SK-N-MC (cell line): ENCODE results near the gene TMIGD1.
"Not testable (repeated sequence)": the region's sequence is repeated elsewhere in the genome, so short reads cannot be mapped to it uniquely, and the experiment has no call there.

ENCODE experiments used
- DNase-seq: peaks from one replicate; pipeline ENCODE4 v3.0.0-alpha.2; 2011; ENCODE audit warnings: low read depth, low spot score
- H3K27ac ChIP-seq: fragments of 200-600 bp; sonication (generic); 2 replicates; pipeline ENCODE4 v1.5.1; 2016; ENCODE audit warnings: mixed run types
- H3K36me3 ChIP-seq: fragments of 200-600 bp; sonication (generic); 2 replicates; pipeline ENCODE4 v1.6.1; 2017; ENCODE audit warnings: antibody characterized with exemption, low read length, mixed read lengths; ENCODE audit not compliant: insufficient read depth
- H3K4me3 ChIP-seq: fragments of 200-600 bp; sonication (generic); 2 replicates; pipeline ENCODE4 v1.5.1; 2016
- H3K9ac ChIP-seq: fragments of 200-600 bp; sonication (generic); 2 replicates; pipeline ENCODE4 v1.8.0; 2017; ENCODE audit warnings: mixed run types, mixed read lengths; ENCODE audit not compliant: insufficient read length
- H3K9me3 ChIP-seq: fragments of 200-600 bp; sonication (generic); 2 replicates; pipeline ENCODE4 v1.6.1; 2017; ENCODE audit warnings: low read depth, mild to moderate bottlenecking, antibody characterized with exemption, low read length, moderate library complexity, mixed read lengths
- EZH2 ChIP-seq: fragments of 200-600 bp; sonication (generic); IDR thresholded peaks from one replicate; pipeline ENCODE4 v1.6.1; 2017; ENCODE audit warnings: antibody characterized with exemption
- FOXP2 ChIP-seq: optimal IDR thresholded peaks from 2 replicates; pipeline ENCODE3; 2011; ENCODE audit warnings: mild to moderate bottlenecking, moderate library complexity; ENCODE audit not compliant: insufficient read depth; ENCODE audit errors: extremely low read length, control extremely low read depth
- POLR2AphosphoS5 ChIP-seq: IDR thresholded peaks from 2 replicates; pipeline ENCODE4 v1.6.1; 2012; ENCODE audit warnings: mild to moderate bottlenecking, low read depth, low read length, borderline replicate concordance

Gene TMIGD1

GRCh38 chr17:30361766-30362279 lies 28.0 kb upstream of the TMIGD1 start:
- no peaks in the 10 kb centered on the region for H3K36me3 ChIP-seq
- H3K4me3 ChIP-seq, result no peak overlapping the region
- TF ChIP-seq EZH2 (no peak), POLR2AphosphoS5 (no peak), FOXP2 (no peak)
- DNase-seq, result no peak
- H3K27ac ChIP-seq, result no peak overlapping the region
- H3K9me3 ChIP-seq, result peaks cover 5% of the 10 kb centered on the region; the same call in 1 of the 2 replicates
- H3K9ac ChIP-seq, result no peak overlapping the region

- H3K4me3 ChIP-seq, result no peak overlapping the region
- no peaks in the 10 kb centered on the region for H3K36me3 ChIP-seq
- TF ChIP-seq EZH2 (no peak), POLR2AphosphoS5 (no peak), FOXP2 (no peak)
- H3K9ac ChIP-seq, result no peak overlapping the region
- H3K9me3 ChIP-seq, result peaks cover 5% of the 10 kb centered on the region; the same call in 1 of the 2 replicates
- no peak overlapping the region for H3K27ac ChIP-seq
- no peak for DNase-seq
These were observed 26.4 kb upstream of the TMIGD1 start for GRCh38 chr17:30360086-30360808.

GRCh38 chr17:30358055-30358760 lies 24.4 kb upstream of the TMIGD1 start:
- DNase-seq, result no peak
- peaks cover 5% of the 10 kb centered on the region; the same call in 1 of the 2 replicates for H3K9me3 ChIP-seq
- TF ChIP-seq POLR2AphosphoS5 (no peak), EZH2 (no peak)
- H3K27ac ChIP-seq, result no peak overlapping the region
- no peak overlapping the region for H3K9ac ChIP-seq
- no peaks in the 10 kb centered on the region for H3K36me3 ChIP-seq
- no peak overlapping the region for H3K4me3 ChIP-seq

DNA sequence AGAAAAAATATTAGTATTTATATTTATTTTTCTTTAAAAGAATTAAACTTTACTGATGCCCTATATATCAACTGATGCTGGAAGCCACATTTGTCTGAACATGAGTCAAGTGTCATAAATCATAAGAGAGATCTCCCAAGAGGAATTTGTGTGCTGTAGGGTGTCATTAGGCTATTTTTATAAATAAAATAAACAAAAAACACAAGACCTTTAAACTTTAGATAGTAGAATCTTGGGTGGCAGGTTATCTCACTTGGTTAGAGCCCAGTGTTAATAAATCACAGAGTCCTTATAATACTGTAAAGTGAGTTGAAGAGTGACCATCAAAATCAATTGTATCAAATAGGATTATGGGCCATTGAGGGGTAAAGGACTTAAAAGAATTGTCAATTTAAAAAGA lies 23.6 kb upstream of the TMIGD1 start:
- TF ChIP-seq EZH2, result no peak
- no peak for TF ChIP-seq POLR2AphosphoS5
- no peak for TF ChIP-seq FOXP2
- Histone ChIP-seq H3K4me3 (no peak overlapping the region), H3K36me3 (no peaks in the 10 kb centered on the region), H3K9me3 (peaks cover 5% of the 10 kb centered on the region; the same call in 1 of the 2 replicates), H3K9ac (no peak overlapping the region), H3K27ac (no peak overlapping the region)
- DNase-seq, result no peak

DNA sequence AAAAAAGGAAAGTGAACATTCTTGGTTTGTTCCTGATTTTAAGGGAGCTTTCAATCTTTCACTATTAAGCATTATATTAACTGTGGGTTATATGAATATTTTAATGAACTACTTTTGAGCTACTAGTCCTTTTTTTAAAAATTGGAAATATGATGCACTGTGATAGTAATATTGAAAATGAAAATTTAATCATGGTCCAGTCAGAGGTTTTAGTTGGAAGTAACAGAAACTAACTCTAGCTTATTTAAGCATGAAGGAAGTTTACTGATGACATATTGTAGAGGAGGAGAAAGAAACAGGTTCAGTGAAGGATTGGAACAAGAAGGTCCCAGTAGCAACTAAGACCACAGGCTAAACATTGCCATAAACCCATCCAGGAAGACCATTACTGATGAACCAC lies 20.8 kb upstream of the TMIGD1 start:
- Histone ChIP-seq H3K9ac (no peak overlapping the region), H3K36me3 (no peaks in the 10 kb centered on the region), H3K4me3 (no peak overlapping the region), H3K9me3 (no peaks in the 10 kb centered on the region), H3K27ac (no peak overlapping the region)
- TF ChIP-seq FOXP2, result no peak
- no peak for TF ChIP-seq EZH2
- no peak for TF ChIP-seq POLR2AphosphoS5
- DNase-seq, result no peak

DNA sequence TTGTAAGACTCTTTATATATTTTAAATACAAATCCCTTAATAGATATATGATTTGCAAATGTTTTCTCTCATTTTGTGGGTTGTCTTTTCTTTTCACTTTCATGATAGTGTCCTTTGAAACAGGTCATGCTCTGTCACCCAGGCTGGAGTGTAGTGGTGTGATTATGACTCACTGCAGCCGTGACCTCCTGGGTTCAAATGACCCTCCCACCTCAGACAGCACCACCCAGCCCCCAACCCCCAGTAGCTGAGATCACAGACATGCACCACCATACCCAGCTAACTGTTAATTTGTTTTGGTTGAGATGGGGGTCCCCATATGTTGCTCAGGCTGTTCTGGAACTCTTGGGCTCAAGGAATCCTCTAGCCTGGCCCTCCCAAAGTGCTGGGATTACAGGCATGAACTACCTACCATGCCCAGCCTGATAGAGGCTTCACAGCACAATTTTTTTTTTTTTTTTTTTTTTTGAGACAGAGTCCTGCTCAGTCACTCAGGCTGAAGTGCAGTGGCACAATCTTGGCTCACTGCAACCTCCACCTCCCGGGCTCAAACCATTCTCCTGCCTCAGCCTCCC lies 18.5 kb upstream of the TMIGD1 start:
- TF ChIP-seq EZH2 (no peak), FOXP2 (no peak), POLR2AphosphoS5 (no peak)
- no peak overlapping the region for H3K9ac ChIP-seq
- H3K4me3 ChIP-seq, result no peak overlapping the region
- DNase-seq, result no peak
- H3K9me3 ChIP-seq, result no peaks in the 10 kb centered on the region
- H3K27ac ChIP-seq, result no peak overlapping the region
- H3K36me3 ChIP-seq, result no peaks in the 10 kb centered on the region

DNA sequence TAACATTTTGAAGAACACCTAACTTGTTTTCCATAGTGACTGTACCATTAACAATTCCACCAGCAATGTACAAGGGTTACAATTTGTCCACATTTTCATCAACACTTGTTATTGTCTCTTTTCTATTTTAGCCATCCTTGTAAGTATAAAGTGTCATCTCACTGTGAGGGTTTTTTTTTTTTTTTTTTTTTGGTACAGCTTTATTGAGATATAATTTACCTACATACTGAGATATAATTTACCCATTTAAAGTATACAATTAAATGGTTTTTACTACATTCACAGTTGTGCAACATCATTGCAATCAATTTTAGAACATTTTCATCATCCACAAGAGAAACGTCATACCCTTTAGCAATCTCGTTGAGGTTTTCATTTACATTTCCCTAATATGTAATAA lies 17.9 kb upstream of the TMIGD1 start:
- TF ChIP-seq FOXP2 (no peak), POLR2AphosphoS5 (no peak), EZH2 (no peak)
- no peaks in the 10 kb centered on the region for H3K9me3 ChIP-seq
- no peak overlapping the region for H3K9ac ChIP-seq
- H3K36me3 ChIP-seq, result no peaks in the 10 kb centered on the region
- no peak for DNase-seq
- H3K27ac ChIP-seq, result no peak overlapping the region
- no peak overlapping the region for H3K4me3 ChIP-seq

- H3K9me3 ChIP-seq, H3K27ac ChIP-seq, H3K4me3 ChIP-seq, H3K36me3 ChIP-seq, DNase-seq, H3K9ac ChIP-seq: not testable (repeated sequence)
These were observed 17.4 kb upstream of the TMIGD1 start for GRCh38 chr17:30351263-30351662.

DNA sequence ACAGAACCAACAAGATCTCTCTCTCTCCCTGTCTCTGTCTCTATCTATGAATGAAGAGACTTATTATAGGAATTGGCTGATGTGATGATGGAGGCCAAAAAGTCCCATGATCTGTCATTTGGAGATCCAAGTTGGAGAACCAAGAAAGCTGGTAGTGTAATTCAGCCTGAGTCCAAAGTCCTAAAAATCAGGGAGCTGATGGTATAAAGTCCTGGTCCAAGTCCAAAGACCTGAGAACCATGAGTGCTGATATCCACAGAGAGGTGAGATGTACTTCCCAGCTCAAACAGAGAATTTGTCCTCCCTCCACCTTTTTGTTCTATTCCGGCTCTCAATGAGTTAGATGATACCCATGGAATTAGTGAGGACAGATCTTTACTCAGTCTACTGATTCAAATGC lies 15.4 kb upstream of the TMIGD1 start:
- Histone ChIP-seq H3K4me3 (no peak overlapping the region), H3K36me3 (no peaks in the 10 kb centered on the region), H3K9ac (no peak overlapping the region), H3K27ac (no peak overlapping the region), H3K9me3 (no peaks in the 10 kb centered on the region)
- no peak for DNase-seq
- TF ChIP-seq EZH2 (no peak), FOXP2 (no peak), POLR2AphosphoS5 (no peak)
